Adipocyte (in vitro differentiated cells): ENCODE data around the gene MTUS2.

Experiments used
- DNase-seq: peaks from one replicate; pipeline ENCODE4 v3.0.0-alpha.2; 2015; ENCODE audit warnings: low read depth
- H3K27me3 ChIP-seq: replicated peaks from 2 replicates; pipeline ENCODE4 v1.7.0; 2013; ENCODE audit warnings: mild to moderate bottlenecking, low read length, moderate library complexity; ENCODE audit not compliant: control insufficient read depth, insufficient read depth
- H3K36me3 ChIP-seq: 2 replicates; pipeline ENCODE4 v1.7.0; 2013; ENCODE audit warnings: low read length, mild to moderate bottlenecking, moderate library complexity; ENCODE audit not compliant: control insufficient read depth, insufficient read depth, severe bottlenecking
- H3K4me1 ChIP-seq: 2 replicates; pipeline ENCODE4 v1.7.0; 2013; ENCODE audit warnings: mild to moderate bottlenecking, low read length, moderate library complexity; ENCODE audit not compliant: control insufficient read depth, insufficient read depth
- H3K4me3 ChIP-seq: 2 replicates; pipeline ENCODE4 v1.7.0; 2013; ENCODE audit warnings: mild to moderate bottlenecking, low read length, moderate library complexity
- H3K9ac ChIP-seq: 2 replicates; pipeline ENCODE4 v1.7.0; 2013; ENCODE audit warnings: mild to moderate bottlenecking, low read length, moderate library complexity
- H3K9me3 ChIP-seq: 2 replicates; pipeline ENCODE4 v1.7.0; 2013; ENCODE audit warnings: mild to moderate bottlenecking, low read length, moderate library complexity; ENCODE audit not compliant: control insufficient read depth

The MTUS2 gene

DNA sequence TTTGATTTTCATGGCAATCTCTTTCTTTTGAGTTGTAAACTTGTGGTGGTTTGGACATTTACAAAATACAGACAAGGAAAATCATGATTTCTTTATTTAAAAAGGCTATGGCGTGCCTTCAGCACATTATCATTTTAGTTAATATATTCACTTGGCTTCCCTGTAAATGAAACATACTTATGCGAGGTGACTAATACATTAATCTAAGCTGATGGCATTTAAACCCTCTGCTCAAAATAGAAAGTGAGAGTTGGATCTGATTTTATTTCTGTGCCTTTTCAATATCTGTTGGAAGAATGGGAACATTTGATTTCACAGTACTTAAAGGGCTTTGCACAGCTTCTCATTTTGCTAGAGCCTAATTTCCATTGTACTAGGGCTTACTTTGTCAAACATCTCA, 289.8 kb downstream of the MTUS2 start:
- H3K4me3 ChIP-seq, result no peak overlapping the region
- DNase-seq, result no peak
- H3K4me1 ChIP-seq, result no peaks in the 10 kb centered on the region
- H3K9me3 ChIP-seq, result no peaks in the 10 kb centered on the region
- no peak overlapping the region for H3K9ac ChIP-seq
- H3K36me3 ChIP-seq, result no peaks in the 10 kb centered on the region
- H3K27me3 ChIP-seq, result peaks cover 3% of the 10 kb centered on the region

DNA sequence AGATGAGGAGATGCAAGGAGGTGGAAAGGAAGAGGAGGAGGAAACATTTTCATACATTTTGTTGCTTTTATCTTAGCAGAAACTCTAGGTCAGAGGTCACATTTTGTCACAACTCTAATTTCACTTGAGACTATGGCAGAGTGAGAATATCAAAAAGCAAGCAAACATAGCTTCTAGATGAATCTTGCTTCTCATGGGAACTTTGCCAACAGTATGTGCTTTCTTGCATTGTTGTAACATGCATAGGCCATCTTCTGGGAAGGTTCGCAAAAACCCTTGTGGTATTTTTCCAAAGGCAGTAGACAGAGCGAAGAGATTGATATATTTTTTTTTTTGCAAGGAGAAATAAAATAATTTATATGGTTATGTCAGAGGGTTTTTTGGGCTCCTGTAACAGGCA, 291.3 kb downstream of the MTUS2 start:
- Histone ChIP-seq H3K9ac (no peak overlapping the region), H3K9me3 (no peaks in the 10 kb centered on the region), H3K4me3 (no peak overlapping the region), H3K36me3 (no peaks in the 10 kb centered on the region), H3K4me1 (no peaks in the 10 kb centered on the region), H3K27me3 (peaks cover 3% of the 10 kb centered on the region)
- DNase-seq, result no peak

DNA sequence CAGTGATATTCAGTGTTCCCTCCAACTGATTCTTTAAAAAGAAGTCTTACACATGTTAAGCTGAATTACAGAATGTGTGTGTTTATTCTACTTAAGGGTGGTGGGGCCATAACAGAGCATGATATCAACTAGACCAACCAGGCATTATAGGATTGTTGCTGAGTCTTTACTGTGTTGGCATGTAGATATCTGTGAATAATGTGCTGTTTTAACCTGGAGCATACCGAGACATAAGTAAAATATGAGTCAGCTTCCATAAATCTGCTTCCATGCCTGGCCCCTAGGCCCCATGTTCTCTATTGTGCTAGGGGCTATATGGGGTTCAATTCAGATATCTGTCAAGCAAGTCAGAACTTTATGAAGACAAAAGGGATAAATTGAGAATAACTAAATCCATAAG, 295.7 kb downstream of the MTUS2 start:
- Histone ChIP-seq H3K9ac (no peak overlapping the region), H3K36me3 (no peaks in the 10 kb centered on the region), H3K4me1 (no peaks in the 10 kb centered on the region), H3K27me3 (peaks cover 3% of the 10 kb centered on the region), H3K4me3 (no peak overlapping the region), H3K9me3 (no peaks in the 10 kb centered on the region)
- no peak for DNase-seq

DNA sequence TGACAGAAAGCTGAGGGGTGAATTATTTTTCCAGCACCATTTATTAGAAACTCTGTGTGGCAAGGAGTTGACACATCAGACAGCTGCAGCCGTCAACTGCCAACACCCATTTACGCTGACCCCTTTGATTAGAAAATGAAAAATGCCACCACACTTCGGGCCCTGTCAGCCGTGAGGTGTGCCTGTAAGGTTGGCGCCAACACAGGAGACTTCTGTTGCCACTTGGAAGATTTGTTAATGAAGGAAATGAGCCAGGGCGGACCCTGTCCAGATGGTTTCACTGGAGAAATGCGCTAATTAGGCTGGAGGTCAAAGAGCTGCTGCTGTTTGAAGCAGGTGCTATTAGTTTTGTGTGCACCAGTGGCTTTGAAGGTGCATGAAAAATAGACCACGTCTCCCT, 297.5 kb downstream of the MTUS2 start:
- Histone ChIP-seq H3K4me1 (no peaks in the 10 kb centered on the region), H3K36me3 (no peaks in the 10 kb centered on the region), H3K9me3 (no peaks in the 10 kb centered on the region), H3K27me3 (peaks cover 3% of the 10 kb centered on the region), H3K4me3 (no peak overlapping the region), H3K9ac (no peak overlapping the region)
- no peak for DNase-seq

- Histone ChIP-seq H3K27me3 (no peaks in the 10 kb centered on the region), H3K36me3 (no peaks in the 10 kb centered on the region), H3K4me3 (no peak overlapping the region), H3K9me3 (no peaks in the 10 kb centered on the region), H3K4me1 (no peaks in the 10 kb centered on the region), H3K9ac (no peak overlapping the region)
- DNase-seq, result no peak
These were observed 298.3 kb downstream of the MTUS2 start for GRCh38 chr13:29118471-29118870.

GRCh38 chr13:29125191-29125933, 305.2 kb downstream of the MTUS2 start:
- Histone ChIP-seq H3K27me3 (no peaks in the 10 kb centered on the region), H3K4me1 (no peaks in the 10 kb centered on the region), H3K9me3 (no peaks in the 10 kb centered on the region), H3K9ac (no peak overlapping the region), H3K4me3 (no peak overlapping the region), H3K36me3 (no peaks in the 10 kb centered on the region)
- DNase-seq, result no peak

GRCh38 chr13:29125934-29126424, 305.8 kb downstream of the MTUS2 start:
- Histone ChIP-seq H3K4me3 (no peak overlapping the region), H3K27me3 (no peaks in the 10 kb centered on the region), H3K4me1 (no peaks in the 10 kb centered on the region), H3K36me3 (no peaks in the 10 kb centered on the region), H3K9ac (no peak overlapping the region), H3K9me3 (no peaks in the 10 kb centered on the region)
- DNase-seq, result no peak

- DNase-seq, result no peak
- no peaks in the 10 kb centered on the region for H3K27me3 ChIP-seq
- no peaks in the 10 kb centered on the region for H3K4me1 ChIP-seq
- no peaks in the 10 kb centered on the region for H3K9me3 ChIP-seq
- H3K4me3 ChIP-seq, result no peak overlapping the region
- H3K9ac ChIP-seq, result no peak overlapping the region
- no peaks in the 10 kb centered on the region for H3K36me3 ChIP-seq
These were observed 309.5 kb downstream of the MTUS2 start for GRCh38 chr13:29129616-29130015.

DNA sequence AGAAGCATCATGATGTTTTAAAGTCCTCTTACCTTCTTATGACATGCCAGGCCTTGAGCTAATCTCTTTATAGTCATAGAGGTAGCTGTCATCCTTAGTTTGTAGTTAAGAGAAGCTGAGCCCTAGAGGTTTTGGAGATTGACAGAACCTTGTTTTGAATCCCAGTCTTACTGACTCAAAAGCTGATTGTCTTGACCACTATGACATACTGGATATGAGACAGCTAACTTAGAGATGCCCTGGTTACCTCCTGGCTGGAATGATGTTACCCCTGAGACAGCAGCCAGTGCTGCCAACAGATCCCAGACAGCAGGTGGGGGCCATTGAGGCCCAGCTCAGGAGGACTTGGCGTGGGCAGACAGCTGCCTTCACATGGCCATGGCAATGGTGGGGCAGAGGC, 311.0 kb downstream of the MTUS2 start:
- no peak for DNase-seq
- Histone ChIP-seq H3K4me3 (no peak overlapping the region), H3K4me1 (no peaks in the 10 kb centered on the region), H3K9ac (no peak overlapping the region), H3K9me3 (peaks cover 10% of the 10 kb centered on the region), H3K27me3 (no peaks in the 10 kb centered on the region), H3K36me3 (no peaks in the 10 kb centered on the region)

- no peaks in the 10 kb centered on the region for H3K36me3 ChIP-seq
- no peak overlapping the region for H3K9ac ChIP-seq
- H3K27me3 ChIP-seq, result no peaks in the 10 kb centered on the region
- no peak for DNase-seq
- peaks cover 15% of the 10 kb centered on the region for H3K9me3 ChIP-seq
- H3K4me3 ChIP-seq, result no peak overlapping the region
- no peaks in the 10 kb centered on the region for H3K4me1 ChIP-seq
These were observed 311.9 kb downstream of the MTUS2 start for GRCh38 chr13:29131881-29132668.

- peaks cover 19% of the 10 kb centered on the region for H3K9me3 ChIP-seq
- no peaks in the 10 kb centered on the region for H3K27me3 ChIP-seq
- no peak overlapping the region for H3K9ac ChIP-seq
- H3K4me3 ChIP-seq, result no peak overlapping the region
- no peak for DNase-seq
- no peaks in the 10 kb centered on the region for H3K36me3 ChIP-seq
- H3K4me1 ChIP-seq, result no peaks in the 10 kb centered on the region
These were observed 316.2 kb downstream of the MTUS2 start for GRCh38 chr13:29136341-29136740.
